Lower lobe of right lung (tissue), 2 donors: ENCODE measurements around the gene KIAA1755. TPM values are rescaled to one million over a fixed set of nuclear protein-coding genes. Genes with fewer than 3 reads are reported as not detected.
A peak's percentile ranks its signal among the peaks of the same experiment; 100 is the strongest.

Experiments used
- ATAC-seq, 2 donors: fragments of 200-7000 bp; cut with Tn5 transposase; one replicate each; pipeline ENCODE4 v1.9.1; 2020 to 2022; ENCODE audit warnings: mild to moderate bottlenecking in 2 of 2, moderate library complexity in 2 of 2
- DNase-seq: peaks from one replicate; pipeline ENCODE4 v3.0.0-alpha.2; 2020
- H3K27ac ChIP-seq: fragments of 200-600 bp; one replicate; pipeline ENCODE4 v1.8.0; 2022
- H3K27me3 ChIP-seq: fragments of 200-600 bp; one replicate; pipeline ENCODE4 v1.8.0; 2022; ENCODE audit warnings: low read depth
- H3K36me3 ChIP-seq: fragments of 200-600 bp; one replicate; pipeline ENCODE4 v1.8.0; 2022; ENCODE audit warnings: mild to moderate bottlenecking
- H3K4me1 ChIP-seq: fragments of 200-600 bp; one replicate; pipeline ENCODE4 v1.8.0; 2022
- H3K4me3 ChIP-seq: fragments of 200-600 bp; one replicate; pipeline ENCODE4 v1.8.0; 2022; ENCODE audit warnings: mild to moderate bottlenecking
- H3K9me3 ChIP-seq: fragments of 200-600 bp; one replicate; pipeline ENCODE4 v1.8.0; 2022
- CTCF ChIP-seq: fragments of 200-600 bp; IDR thresholded peaks from one replicate; pipeline ENCODE4 v1.8.0; 2022; ENCODE audit warnings: antibody characterized with exemption, mild to moderate bottlenecking
- intact Hi-C: fragments of 100-400 bp; cut with DNase I; formaldehyde crosslinking; loops from one replicate; pipeline ENCODE4 v1.11.0; 2022
- total RNA-seq: library from RNA; stranded (reverse); fragmentation: NEBNext Ultra II Directional; extraction: Animal tissue kit (Norgen Biotek cat#: 25700); gene quantifications from one replicate; pipeline ENCODE4 v1.2.1, GENCODE V29; 2021
- donor health status: DM: no; HTN: yes; CAD: no; lungs with severe emphysema.

Gene KIAA1755
- total RNA-seq, 1 donor from 2014 or later: 1.3 TPM

DNA sequence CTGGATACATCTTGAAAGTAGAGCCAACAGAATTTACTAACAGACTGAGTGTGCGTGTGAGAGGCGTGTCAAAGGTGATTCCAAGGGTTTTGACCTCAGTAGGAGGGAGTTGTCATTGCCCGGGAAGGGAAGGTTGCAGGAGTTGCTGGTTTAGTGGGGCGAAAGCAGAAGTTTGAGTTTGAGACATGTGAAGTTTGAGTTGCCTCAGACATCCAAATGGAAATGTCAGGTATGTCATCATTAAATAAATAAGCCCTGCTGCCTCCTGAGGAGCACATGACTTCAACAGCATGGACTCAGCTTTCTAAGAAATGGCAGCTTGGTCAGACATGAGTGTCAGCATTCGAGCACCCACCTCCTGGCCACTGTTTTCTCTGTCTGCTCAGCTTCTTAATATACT is 68.9 kb downstream of the KIAA1755 start:
- peak in 1 of 2 donors; percentile 35 for ATAC-seq
- Histone ChIP-seq H3K9me3 (no peaks in the 10 kb centered on the region), H3K27ac (no peak overlapping the region), H3K36me3 (no peaks in the 10 kb centered on the region), H3K4me1 (peaks cover 12% of the 10 kb centered on the region), H3K4me3 (no peak overlapping the region), H3K27me3 (no peaks in the 10 kb centered on the region)
- intact Hi-C loops: no loop called here
- DNase-seq: no peak
- TF ChIP-seq CTCF: no peak

- ATAC-seq: no peak
- no peak for DNase-seq
- no peak overlapping the region for H3K4me3 ChIP-seq
- H3K27ac ChIP-seq: peak overlapping the region; percentile 11
- intact Hi-C loops: no loop called here
- H3K4me1 ChIP-seq: peaks cover 5% of the 10 kb centered on the region
- no peaks in the 10 kb centered on the region for H3K36me3 ChIP-seq
- no peak for TF ChIP-seq CTCF
- no peaks in the 10 kb centered on the region for H3K27me3 ChIP-seq
- no peaks in the 10 kb centered on the region for H3K9me3 ChIP-seq
Observed at GRCh38 chr20:38190936-38191371, 69.6 kb downstream of the KIAA1755 start.

DNA sequence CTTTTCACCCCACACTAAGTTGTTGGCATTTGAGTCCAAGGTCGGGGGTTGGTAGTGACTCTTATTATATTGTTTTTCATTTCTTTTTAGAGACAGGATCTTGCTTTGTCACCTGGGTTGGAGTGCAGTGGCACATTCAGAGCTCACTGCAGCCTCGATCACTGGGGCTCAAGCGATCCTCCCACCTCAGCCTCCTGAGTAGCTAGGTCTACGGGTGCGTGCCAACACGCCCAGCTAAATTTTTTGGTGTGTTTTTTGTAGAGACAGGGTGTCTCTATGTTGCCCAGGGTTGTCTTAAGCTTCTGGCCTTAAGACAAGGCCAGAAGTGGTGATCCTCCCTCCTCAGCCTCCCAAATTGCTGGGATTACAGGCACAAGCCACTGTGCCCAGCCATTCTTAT is 70.4 kb downstream of the KIAA1755 start:
- intact Hi-C loops: no loop called here

GRCh38 chr20:38187517-38187916 is 73.0 kb downstream of the KIAA1755 start:
- Histone ChIP-seq H3K9me3 (no peaks in the 10 kb centered on the region), H3K27ac (no peak overlapping the region), H3K4me3 (no peak overlapping the region), H3K27me3 (no peaks in the 10 kb centered on the region), H3K4me1 (no peaks in the 10 kb centered on the region), H3K36me3 (no peaks in the 10 kb centered on the region)
- TF ChIP-seq CTCF: peak; percentile 17
- DNase-seq: peak; percentile 69
- intact Hi-C loops: no loop called here
- ATAC-seq: peak; percentile 63 to 77

More for the DNA sequence above, 70.4 kb downstream of the KIAA1755 start:
- DNase-seq: no peak
- H3K36me3 ChIP-seq: no peaks in the 10 kb centered on the region
- H3K4me3 ChIP-seq: no peak overlapping the region
- H3K27ac ChIP-seq: no peak overlapping the region
- no peaks in the 10 kb centered on the region for H3K27me3 ChIP-seq
- no peak for ATAC-seq
- no peak for TF ChIP-seq CTCF
- H3K4me1 ChIP-seq: peaks cover 4% of the 10 kb centered on the region
- no peaks in the 10 kb centered on the region for H3K9me3 ChIP-seq

DNA sequence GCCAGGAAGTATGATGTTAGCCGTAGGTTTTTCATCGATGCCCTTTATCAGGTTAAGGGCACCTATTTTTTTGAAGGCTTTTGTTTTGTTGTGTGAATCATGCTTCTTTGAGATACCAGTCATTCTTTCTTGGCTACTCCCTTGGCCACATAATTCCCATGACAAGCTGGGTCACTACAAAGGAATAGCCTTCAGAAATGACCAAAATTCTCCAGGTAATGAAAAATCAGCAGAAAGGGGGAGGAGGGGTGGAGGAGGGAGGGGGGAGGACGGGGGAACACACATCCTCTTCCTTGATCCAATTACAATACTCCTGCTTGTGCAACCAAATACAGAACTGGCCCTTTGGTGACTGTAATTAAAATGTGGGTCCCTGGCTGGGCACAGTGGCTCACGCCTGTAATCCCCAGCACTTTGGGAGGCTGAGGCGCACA is 73.7 kb downstream of the KIAA1755 start:
- H3K36me3 ChIP-seq: no peaks in the 10 kb centered on the region
- H3K4me3 ChIP-seq: no peak overlapping the region
- H3K27me3 ChIP-seq: no peaks in the 10 kb centered on the region
- H3K27ac ChIP-seq: no peak overlapping the region
- H3K4me1 ChIP-seq: no peaks in the 10 kb centered on the region
- ATAC-seq (peak; percentile 54 to 59), DNase-seq (no peak)
- no peak for TF ChIP-seq CTCF
- H3K9me3 ChIP-seq: no peaks in the 10 kb centered on the region
- intact Hi-C loops: no loop called here

GRCh38 chr20:38184101-38184500 is 76.4 kb downstream of the KIAA1755 start:
- no peak for TF ChIP-seq CTCF
- Histone ChIP-seq H3K9me3 (no peaks in the 10 kb centered on the region), H3K27me3 (no peaks in the 10 kb centered on the region), H3K4me3 (no peak overlapping the region), H3K4me1 (peaks cover 4% of the 10 kb centered on the region), H3K36me3 (no peaks in the 10 kb centered on the region), H3K27ac (no peak overlapping the region)
- intact Hi-C loops: no loop called here
- ATAC-seq (no peak), DNase-seq (no peak)
